Vagina (tissue), 2 donors: Measurements from ENCODE around the gene KRTAP20-3. TPM values are rescaled to one million over a fixed set of nuclear protein-coding genes. Genes with fewer than 3 reads are reported as not detected.

Experiments
- DNase-seq, 2 donors: peaks; one replicate each; pipeline ENCODE4 v3.0.0-alpha.2; 2017; ENCODE audit errors: extremely low spot score in 2 of 2
- H3K27ac ChIP-seq: fragments of 200-600 bp; sonication (generic); one replicate; pipeline ENCODE4 v1.5.1; 2019
- H3K27me3 ChIP-seq: fragments of 200-600 bp; sonication (generic); one replicate; pipeline ENCODE4 v1.5.1; 2019
- H3K36me3 ChIP-seq, 2 donors: fragments of 200-600 bp; sonication (generic); one replicate each; pipeline ENCODE4 v1.5.1; 2017 to 2019
- H3K4me1 ChIP-seq: fragments of 200-600 bp; sonication (generic); one replicate; pipeline ENCODE4 v1.5.1; 2019
- H3K4me3 ChIP-seq, 2 donors: fragments of 200-600 bp; sonication (generic); 1 replicate in 1 of 2; 2 replicates in 1 of 2; pipeline ENCODE4 v1.5.1; 2016 to 2019
- H3K9me3 ChIP-seq: fragments of 200-600 bp; sonication (generic); one replicate; pipeline ENCODE4 v1.5.1; 2019
- CTCF ChIP-seq, 3 experiments: fragments of 450-650 bp in 2 of 3; fragments of 200-600 bp in 1 of 3; sonication (generic) in 1 of 3; IDR thresholded peaks; one replicate each; pipeline ENCODE4 v1.5.1; 2017 to 2019; ENCODE audit warnings: antibody characterized with exemption in 3 of 3, mild to moderate bottlenecking in 2 of 3, moderate library complexity in 2 of 3
- POLR2A ChIP-seq, 2 donors: fragments of 450-650 bp; IDR thresholded peaks; one replicate each; pipeline ENCODE4 v1.6.1; 2017; ENCODE audit warnings: antibody characterized with exemption in 2 of 2, mild to moderate bottlenecking in 2 of 2, moderate library complexity in 2 of 2
- POLR2AphosphoS5 ChIP-seq, 2 donors: sonication (generic); formaldehyde crosslinking; IDR thresholded peaks; one replicate each; pipeline ENCODE4 v1.9.0; 2017; ENCODE audit warnings: antibody characterized with exemption in 2 of 2, mild to moderate bottlenecking in 2 of 2, low read depth in 1 of 2; ENCODE audit not compliant: insufficient read depth in 1 of 2
- intact Hi-C: fragments of 100-400 bp; cut with DNase I; formaldehyde crosslinking; loops from one replicate; pipeline ENCODE4 v1.15.1; 2023
- total RNA-seq: library from RNA; depleted of rRNA; stranded (reverse); fragments of >200 nt; gene quantifications from one replicate; pipeline ENCODE4 v1.2.3, GENCODE V29; 2016

The KRTAP20-3 gene
- total RNA-seq, 1 donor from 2014 or later = not detected

GRCh38 chr21:30623362-30623761 is 19.3 kb upstream of the KRTAP20-3 start:
- H3K4me3 ChIP-seq = no peak overlapping the region
- TF ChIP-seq POLR2AphosphoS5 (IDR thresholded peaks at IDR 0.05; ENCODE audit: insufficient read depth in 1 of 2, low read depth in 1 of 2) (no peak), POLR2A (IDR thresholded peaks at IDR 0.05) (no peak), CTCF (IDR thresholded peaks at IDR 0.05) (no peak)
- intact Hi-C loops = no loop called here
- no peaks in the 10 kb centered on the region for H3K27me3 ChIP-seq
- no peak overlapping the region for H3K27ac ChIP-seq
- DNase-seq = no peak
- H3K9me3 ChIP-seq = no peaks in the 10 kb centered on the region
- H3K36me3 ChIP-seq = no peaks in the 10 kb centered on the region
- H3K4me1 ChIP-seq = no peaks in the 10 kb centered on the region

GRCh38 chr21:30625449-30626165 is 17.1 kb upstream of the KRTAP20-3 start:
- Histone ChIP-seq H3K9me3 (no peaks in the 10 kb centered on the region), H3K27ac (no peak overlapping the region), H3K4me1 (no peaks in the 10 kb centered on the region), H3K36me3 (no peaks in the 10 kb centered on the region), H3K4me3 (no peak overlapping the region), H3K27me3 (no peaks in the 10 kb centered on the region)
- no peak for TF ChIP-seq POLR2AphosphoS5 (IDR thresholded peaks at IDR 0.05; ENCODE audit: insufficient read depth in 1 of 2, low read depth in 1 of 2)
- no peak for TF ChIP-seq POLR2A (IDR thresholded peaks at IDR 0.05)
- no peak for TF ChIP-seq CTCF (IDR thresholded peaks at IDR 0.05)
- intact Hi-C loops = no loop called here
- DNase-seq = no peak

- Histone ChIP-seq H3K27ac (no peak overlapping the region), H3K9me3 (no peaks in the 10 kb centered on the region), H3K4me1 (no peaks in the 10 kb centered on the region), H3K4me3 (no peak overlapping the region), H3K27me3 (no peaks in the 10 kb centered on the region), H3K36me3 (no peaks in the 10 kb centered on the region)
- intact Hi-C loops = no loop called here
- TF ChIP-seq POLR2A (IDR thresholded peaks at IDR 0.05) = no peak
- no peak for TF ChIP-seq POLR2AphosphoS5 (IDR thresholded peaks at IDR 0.05; ENCODE audit: insufficient read depth in 1 of 2, low read depth in 1 of 2)
- DNase-seq = no peak
Observed at GRCh38 chr21:30628109-30628508, 14.6 kb upstream of the KRTAP20-3 start.

- intact Hi-C loops = no loop called here
- Histone ChIP-seq H3K4me3 (no peak overlapping the region), H3K27ac (no peak overlapping the region), H3K9me3 (no peaks in the 10 kb centered on the region), H3K27me3 (no peaks in the 10 kb centered on the region), H3K4me1 (no peaks in the 10 kb centered on the region), H3K36me3 (no peaks in the 10 kb centered on the region)
- DNase-seq = no peak
- TF ChIP-seq POLR2A (IDR thresholded peaks at IDR 0.05) (no peak), POLR2AphosphoS5 (IDR thresholded peaks at IDR 0.05; ENCODE audit: insufficient read depth in 1 of 2, low read depth in 1 of 2) (no peak), CTCF (IDR thresholded peaks at IDR 0.05) (no peak)
Observed at GRCh38 chr21:30629200-30629599, 13.5 kb upstream of the KRTAP20-3 start.

GRCh38 chr21:30634906-30635305 is 7.8 kb upstream of the KRTAP20-3 start, which contains the start of gene KRTAP20-2:
TSS of gene KRTAP20-2 (plus strand) at chr21:30635206. CDS start at chr21:30635264, 58 bp downstream.
- Histone ChIP-seq H3K27ac (no peak within 1 kb of the TSS), H3K4me1 (no peaks in the 10 kb centered on the region), H3K4me3 (no peak within 1 kb of the TSS), H3K27me3 (no peaks in the 10 kb centered on the region), H3K9me3 (no peaks in the 10 kb centered on the region), H3K36me3 (no peaks in the 10 kb centered on the region)
- TF ChIP-seq POLR2A (IDR thresholded peaks at IDR 0.05) (no peak), CTCF (IDR thresholded peaks at IDR 0.05) (no peak), POLR2AphosphoS5 (IDR thresholded peaks at IDR 0.05; ENCODE audit: insufficient read depth in 1 of 2, low read depth in 1 of 2) (no peak)
- DNase-seq = no peak
- intact Hi-C loops = no loop called here
